SK-N-MC (cell line): ENCODE results near the gene PTGR3.

Experiments used
- EZH2 ChIP-seq: fragments of 200-600 bp; sonication (generic); IDR thresholded peaks from one replicate; pipeline ENCODE4 v1.6.1; 2017; ENCODE audit warnings: antibody characterized with exemption
- FOXP2 ChIP-seq: optimal IDR thresholded peaks from 2 replicates; pipeline ENCODE3; 2011; ENCODE audit warnings: mild to moderate bottlenecking, moderate library complexity; ENCODE audit not compliant: insufficient read depth; ENCODE audit errors: extremely low read length, control extremely low read depth
- POLR2AphosphoS5 ChIP-seq: IDR thresholded peaks from 2 replicates; pipeline ENCODE4 v1.6.1; 2012; ENCODE audit warnings: mild to moderate bottlenecking, low read depth, low read length, borderline replicate concordance

- TF ChIP-seq POLR2AphosphoS5 (no peak), EZH2 (no peak), FOXP2 (no peak)
Observed at GRCh38 chr18:75207310-75208154, 1.4 kb downstream of the PTGR3 start.
